Activated gamma-delta T cell treated with Interleukin-2 at 50 U/mL for 16 hours (primary cell): ENCODE measurements around the gene PTGES2.

Experiments
- DNase-seq: peaks from one replicate; pipeline ENCODE4 v3.0.0-alpha.2; 2020

The PTGES2 gene

GRCh38 chr9:128127568-128127989 lies at the start of gene PTGES2:
Gene PTGES2 (minus strand): TSS chr9:128127729. CDS start chr9:128127717, 12 bp downstream.
- DNase-seq: peak; percentile 74

DNA sequence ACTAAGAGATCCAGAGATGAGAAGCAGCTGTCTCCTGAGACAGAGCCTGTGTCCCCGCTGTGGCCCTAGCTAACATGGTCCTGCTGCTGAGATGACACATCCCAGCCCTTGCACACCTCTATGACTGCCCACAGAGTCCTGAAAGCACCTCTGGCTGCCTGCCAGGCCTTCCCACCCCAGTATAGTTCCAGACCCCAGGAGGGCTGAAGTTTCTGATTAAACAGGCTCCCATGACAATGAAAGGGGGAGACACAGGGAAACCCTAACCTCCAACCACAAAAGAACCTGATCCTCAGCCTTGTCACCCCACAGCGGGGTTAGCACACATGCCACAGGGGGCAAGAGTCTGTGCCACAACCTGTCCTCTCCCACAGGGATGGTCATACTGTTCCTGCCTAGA lies 48.2 kb upstream of the PTGES2 start:
- DNase-seq: no peak

DNA sequence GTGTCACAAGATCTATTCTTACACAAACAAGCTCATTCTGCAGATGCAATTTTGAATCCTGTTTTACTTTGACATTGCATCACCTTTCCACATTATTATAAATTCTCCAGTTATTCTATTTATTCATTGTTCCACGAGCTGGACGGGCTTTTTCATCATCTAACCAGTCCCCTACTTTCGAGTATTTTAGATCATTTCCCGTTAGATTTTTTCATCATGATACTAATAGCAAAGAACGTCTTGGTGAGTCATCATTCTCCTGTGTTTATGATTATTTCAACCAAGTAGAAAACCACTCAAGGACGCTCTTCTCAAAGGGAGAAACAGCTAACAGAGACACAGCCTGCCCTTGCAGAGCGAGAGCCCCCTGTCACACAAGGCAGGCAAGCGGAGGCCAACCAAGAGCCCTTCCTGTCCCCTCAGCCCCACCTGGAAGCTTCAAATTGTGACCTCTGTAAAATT lies 47.6 kb upstream of the PTGES2 start:
- DNase-seq: no peak

- no peak for DNase-seq
These were observed 46.5 kb upstream of the PTGES2 start for GRCh38 chr9:128174062-128174461.

DNA sequence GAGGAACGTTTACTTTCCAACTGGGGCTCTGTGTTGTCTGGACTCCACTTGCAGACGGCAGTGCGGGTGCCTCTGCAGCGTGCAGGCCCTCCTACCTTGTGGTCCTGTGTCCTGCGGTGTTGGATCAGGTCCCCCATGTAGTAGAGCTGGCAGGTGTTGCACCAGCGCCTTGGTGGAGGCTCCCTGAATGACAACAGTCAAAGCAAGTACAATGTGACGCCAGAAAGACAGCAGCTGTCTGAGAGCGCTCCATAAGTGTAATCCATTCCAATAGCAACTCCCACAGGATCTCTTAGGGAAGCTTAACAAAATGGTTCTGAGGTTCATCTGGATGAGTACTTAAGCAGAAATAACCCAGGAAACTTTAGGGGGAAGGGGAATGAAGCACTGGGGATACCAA lies 42.4 kb upstream of the PTGES2 start:
- DNase-seq: no peak

GRCh38 chr9:128169492-128169891 lies 42.0 kb upstream of the PTGES2 start:
- no peak for DNase-seq

DNA sequence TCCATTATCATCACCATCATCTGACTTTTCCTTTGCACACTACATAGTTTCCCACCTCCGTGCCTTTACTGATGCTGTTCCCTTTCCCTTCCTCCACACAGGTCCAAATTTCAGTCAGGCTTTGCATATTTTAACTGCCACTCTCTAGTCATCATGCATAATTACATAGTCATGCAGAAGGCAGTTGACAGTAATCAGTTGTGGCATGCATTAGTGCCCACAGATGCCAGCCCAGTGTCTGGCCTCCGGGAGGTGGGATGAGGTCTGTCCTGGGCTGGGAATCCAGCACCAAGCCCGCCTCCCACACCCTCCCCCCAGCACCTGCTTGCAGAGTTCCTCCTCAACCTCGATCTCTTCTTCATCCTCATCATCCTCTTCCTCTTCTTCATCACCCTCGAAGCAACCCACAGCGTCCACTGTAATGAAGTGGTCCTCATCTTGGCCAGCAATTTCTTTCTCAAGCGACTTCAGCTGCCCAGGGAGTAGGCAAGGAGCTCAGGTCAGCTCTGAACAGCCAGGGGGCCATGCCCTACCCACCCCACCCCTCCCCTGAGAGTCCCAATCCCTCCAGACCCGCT lies 41.3 kb upstream of the PTGES2 start:
- no peak for DNase-seq

DNA sequence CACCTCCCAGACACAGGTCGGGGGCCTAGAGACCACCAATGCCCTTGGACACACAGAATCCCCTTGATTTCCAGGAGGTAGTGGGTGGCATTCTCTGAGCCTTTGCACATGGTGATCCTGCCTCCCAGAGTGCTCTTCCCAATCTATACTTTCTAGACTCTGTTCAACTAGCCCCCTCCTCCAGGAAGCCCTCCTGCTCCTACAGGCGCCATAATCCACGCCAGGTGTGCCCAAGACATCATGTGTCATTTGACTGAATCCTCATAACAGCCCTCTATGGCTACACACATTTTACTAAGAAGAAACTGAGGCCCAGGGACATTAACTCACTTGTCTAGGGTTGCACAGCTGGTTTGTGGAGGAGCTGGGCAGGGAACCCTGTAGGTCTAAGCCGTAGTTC lies 39.7 kb upstream of the PTGES2 start:
- DNase-seq: no peak

- no peak for DNase-seq
These were observed 38.6 kb upstream of the PTGES2 start for GRCh38 chr9:128166169-128166568.

DNA sequence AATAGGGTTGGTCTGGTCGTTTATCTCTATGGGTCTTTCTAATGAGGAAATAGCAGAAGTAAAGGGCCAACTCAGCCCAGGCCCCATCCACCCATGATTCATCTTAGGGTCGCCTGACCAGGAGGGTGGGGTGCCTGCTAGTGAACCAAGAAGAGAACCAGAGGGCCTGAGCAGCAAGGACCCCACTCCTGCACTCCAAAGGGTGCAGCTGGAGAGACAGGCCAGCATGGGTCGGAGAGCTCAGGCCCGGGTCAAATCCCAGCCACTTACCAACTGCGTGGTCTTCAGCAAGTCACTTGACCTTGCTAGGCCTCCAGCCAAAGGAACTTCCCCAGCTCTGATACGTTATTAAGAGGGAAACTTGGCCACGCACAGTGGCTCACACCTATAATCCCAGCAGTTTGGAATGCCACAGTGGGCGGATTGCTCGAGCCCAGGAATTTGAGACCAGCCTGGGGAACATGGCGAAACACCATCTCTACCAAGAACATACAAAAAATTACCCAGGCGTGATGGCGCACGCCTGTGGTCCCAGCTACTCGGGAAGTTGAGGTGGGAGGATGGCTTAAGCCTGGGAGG lies 36.9 kb upstream of the PTGES2 start:
- no peak for DNase-seq

GRCh38 chr9:128163523-128164306 lies 36.2 kb upstream of the PTGES2 start:
- DNase-seq: no peak

DNA sequence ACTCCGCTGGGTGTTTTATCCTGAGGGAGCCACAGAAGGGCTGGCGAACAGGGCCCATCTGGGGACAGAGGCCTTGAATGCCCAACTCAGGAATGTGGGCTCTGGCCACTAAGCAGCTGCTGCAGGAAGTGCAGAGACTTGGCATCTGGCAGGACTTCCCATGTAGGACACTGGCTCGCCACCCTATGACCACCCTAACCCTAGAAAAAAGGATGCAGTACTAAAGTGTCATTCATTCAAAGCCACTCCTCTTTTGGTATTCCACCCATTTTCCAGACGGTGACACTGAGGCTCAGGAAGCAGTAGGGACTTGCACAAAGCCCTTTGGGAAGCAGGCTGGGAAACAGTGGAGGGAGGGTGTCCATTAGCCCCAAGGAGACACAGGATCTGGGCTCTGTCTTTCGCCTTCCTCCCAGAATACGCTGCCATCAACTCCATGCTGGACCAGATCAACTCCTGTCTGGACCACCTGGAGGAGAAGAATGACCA lies 35.5 kb upstream of the PTGES2 start:
- DNase-seq: no peak

DNA sequence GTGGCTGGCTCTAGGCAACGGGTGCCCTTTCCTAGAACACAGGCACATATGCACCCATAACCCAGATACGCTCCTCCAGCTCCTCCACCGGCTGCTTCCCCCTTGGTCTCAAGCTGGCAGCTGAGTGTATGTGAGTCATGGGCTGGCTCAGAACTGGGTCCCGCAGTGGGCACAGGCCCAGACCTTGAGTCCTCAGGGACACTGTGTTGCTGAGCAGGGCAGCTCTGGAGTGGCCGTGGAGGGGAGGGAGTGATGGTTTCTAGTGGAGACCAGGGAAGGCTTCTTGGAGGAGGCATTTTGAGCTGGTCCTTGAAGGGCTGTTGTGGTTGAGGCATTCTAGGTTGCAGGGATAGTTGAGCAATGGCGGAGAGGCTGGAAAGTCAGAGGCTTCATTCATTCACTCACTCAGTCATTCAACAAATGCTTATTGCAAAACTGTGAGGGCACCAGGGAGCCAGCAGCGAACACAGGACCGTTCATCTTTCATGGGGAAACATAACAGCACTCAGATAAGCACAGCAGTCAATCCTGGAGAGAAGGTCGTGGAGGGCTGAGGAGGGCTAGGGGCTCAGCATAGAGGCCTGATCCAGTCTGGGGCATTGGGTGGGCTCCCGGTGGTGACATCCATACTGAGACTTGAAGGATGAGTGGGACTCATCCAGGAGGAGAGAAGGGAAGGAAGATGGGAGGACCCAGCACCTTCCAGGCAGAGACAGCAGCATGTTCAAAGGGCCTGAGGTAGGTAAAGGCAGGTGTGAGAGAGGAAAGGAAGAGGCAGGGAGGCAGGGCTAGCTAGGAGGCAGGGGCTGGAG lies 34.9 kb upstream of the PTGES2 start:
- DNase-seq: no peak

DNA sequence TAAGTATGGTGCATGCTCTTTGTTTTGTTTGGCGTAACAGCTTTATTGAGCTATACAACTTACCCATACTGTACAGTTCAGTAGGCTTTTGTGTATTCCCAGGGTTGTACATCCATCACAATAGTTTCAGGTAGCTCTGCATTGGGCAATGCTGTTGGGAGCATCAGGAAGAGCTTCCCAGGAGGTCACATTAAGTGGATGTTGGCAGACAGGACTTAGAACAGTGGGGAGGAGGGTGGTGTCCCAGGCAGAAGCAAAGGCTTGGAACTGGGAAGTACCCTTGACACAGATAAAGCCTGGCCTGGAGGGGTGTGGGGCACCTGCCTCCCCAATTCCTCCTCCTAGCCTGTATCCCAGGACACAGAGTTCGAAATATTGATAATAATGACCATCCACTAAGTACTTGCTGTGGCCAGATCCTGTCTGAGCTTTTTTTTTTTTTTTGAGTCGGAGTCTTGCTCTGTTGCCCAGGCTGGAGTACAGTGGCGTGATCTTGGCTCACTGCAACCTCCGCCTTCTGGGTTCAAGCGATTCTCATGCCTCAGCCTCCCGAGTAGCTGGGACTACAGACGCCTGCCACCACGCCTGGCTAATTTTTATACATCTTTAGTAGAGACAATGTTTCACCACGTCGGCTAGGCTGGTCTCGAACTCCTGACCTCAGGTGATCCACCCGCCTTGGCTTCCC lies 33.8 kb upstream of the PTGES2 start:
- no peak for DNase-seq

GRCh38 chr9:128160603-128160987 lies 33.1 kb upstream of the PTGES2 start:
- DNase-seq: peak; percentile 34

GRCh38 chr9:128159784-128160602 lies 32.5 kb upstream of the PTGES2 start, which contains the start of gene BBLN:
Gene BBLN (plus strand): TSS chr9:128160265. CDS start chr9:128160408, 143 bp downstream.
- DNase-seq: peak; percentile 93

DNA sequence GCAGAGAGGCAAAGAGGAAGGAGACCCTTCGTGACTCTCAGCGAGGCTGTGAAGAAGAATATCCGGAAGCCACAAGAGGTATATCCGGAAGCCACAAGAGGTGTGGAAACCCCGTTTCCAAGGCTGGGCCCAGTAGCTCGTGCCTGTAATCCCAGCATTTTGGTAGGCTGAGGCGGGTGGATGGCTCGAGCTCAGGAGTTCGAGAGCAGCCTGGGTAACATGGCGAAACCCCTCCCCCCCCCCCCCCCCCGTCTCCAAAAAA lies 31.9 kb upstream of the PTGES2 start:
- peak; percentile 60 for DNase-seq

DNA sequence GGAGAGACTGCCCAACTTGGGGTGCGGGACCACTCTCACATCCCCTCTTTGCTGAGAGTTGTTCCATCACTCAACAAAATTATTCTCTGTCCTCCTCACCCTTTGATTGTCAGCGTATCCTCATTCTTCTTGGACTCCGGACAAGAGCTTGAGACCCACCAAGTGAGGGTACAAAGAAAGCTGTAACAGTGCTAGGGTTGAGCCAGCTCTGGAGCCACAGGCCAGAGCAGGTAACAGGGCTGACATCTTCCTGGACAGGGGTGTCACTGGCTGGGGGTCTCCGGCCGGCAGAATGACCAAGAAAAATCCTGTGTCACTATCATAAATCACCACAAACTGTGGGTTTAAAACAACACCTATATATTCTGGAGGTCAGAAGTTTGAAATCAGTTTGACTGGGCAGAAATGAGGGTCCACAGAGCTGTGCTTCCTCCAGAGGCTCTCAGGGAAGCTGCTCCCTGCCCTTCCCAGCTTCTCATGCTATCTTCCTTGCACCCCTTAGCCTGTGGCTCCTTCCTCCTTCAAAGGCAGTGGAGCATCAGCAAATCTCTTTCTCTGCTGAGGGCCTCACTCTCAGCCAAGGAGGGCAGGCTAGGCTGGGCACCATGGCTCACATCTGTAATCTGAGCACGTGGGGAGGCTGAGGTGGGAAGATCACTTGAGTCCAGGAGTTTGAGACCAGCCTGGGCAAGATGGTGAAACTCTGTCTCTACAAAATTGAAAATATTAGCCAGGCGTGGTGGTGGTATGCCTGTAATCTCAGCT lies 28.4 kb upstream of the PTGES2 start:
- no peak for DNase-seq

GRCh38 chr9:128153947-128154695 lies 26.6 kb upstream of the PTGES2 start:
- no peak for DNase-seq
